ENCODE data around the gene SH3BP4. TPM values are rescaled to one million over a fixed set of nuclear protein-coding genes. Genes with fewer than 3 reads are reported as not detected.

SH3BP4 gene, protein sequence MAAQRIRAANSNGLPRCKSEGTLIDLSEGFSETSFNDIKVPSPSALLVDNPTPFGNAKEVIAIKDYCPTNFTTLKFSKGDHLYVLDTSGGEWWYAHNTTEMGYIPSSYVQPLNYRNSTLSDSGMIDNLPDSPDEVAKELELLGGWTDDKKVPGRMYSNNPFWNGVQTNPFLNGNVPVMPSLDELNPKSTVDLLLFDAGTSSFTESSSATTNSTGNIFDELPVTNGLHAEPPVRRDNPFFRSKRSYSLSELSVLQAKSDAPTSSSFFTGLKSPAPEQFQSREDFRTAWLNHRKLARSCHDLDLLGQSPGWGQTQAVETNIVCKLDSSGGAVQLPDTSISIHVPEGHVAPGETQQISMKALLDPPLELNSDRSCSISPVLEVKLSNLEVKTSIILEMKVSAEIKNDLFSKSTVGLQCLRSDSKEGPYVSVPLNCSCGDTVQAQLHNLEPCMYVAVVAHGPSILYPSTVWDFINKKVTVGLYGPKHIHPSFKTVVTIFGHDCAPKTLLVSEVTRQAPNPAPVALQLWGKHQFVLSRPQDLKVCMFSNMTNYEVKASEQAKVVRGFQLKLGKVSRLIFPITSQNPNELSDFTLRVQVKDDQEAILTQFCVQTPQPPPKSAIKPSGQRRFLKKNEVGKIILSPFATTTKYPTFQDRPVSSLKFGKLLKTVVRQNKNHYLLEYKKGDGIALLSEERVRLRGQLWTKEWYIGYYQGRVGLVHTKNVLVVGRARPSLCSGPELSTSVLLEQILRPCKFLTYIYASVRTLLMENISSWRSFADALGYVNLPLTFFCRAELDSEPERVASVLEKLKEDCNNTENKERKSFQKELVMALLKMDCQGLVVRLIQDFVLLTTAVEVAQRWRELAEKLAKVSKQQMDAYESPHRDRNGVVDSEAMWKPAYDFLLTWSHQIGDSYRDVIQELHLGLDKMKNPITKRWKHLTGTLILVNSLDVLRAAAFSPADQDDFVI
- 17.3 and 20.2 TPM in 2 replicates for total RNA-seq (2014; rRNA removed; shearing (Covaris generic))
- polyA plus RNA-seq (2015; cell fraction: cytosol; rRNA removed): 21.0 and 23.6 TPM in 2 replicates
- polyA plus RNA-seq (2015; cell fraction: nucleus; rRNA removed): 16.2 and 16.5 TPM in 2 replicates

DNA sequence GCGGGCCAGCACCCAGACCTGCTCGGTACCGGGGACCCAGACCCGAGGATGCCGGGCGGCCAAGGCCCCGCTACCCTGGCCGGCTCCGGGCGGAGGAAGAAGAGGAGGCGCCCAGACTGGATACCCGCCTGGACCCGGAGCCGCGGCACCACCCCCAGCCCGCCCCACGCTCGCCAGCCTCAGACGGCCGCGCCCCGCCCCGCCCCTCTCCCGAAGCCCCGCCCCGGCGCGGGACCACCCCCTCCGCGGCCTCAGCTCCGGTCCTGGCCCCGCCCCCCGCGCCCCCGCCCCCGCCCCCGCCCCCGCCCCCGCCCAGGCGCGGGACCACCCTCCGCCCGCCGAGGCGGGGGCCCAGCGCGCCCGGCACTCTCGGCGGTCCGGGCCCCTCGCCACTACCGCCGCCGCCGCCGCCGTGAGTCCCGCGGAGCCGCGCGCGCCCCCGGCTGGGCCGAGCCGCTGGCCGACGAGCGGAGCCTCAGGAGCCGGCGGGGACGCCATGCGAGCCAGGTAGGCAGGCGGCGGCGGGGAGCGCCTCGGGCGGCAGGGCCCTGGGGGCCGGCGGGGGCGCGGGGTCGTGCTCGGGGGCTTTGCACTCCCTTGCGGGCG is at the start of gene SH3BP4:
TSS of gene SH3BP4 (plus strand) at position 354 of the 606 bp plus-strand sequence. CDS start 82,986 bp downstream, outside the sequence.
- DNase-seq (ENCODE audit: low read depth): peak; percentile 32

DNA sequence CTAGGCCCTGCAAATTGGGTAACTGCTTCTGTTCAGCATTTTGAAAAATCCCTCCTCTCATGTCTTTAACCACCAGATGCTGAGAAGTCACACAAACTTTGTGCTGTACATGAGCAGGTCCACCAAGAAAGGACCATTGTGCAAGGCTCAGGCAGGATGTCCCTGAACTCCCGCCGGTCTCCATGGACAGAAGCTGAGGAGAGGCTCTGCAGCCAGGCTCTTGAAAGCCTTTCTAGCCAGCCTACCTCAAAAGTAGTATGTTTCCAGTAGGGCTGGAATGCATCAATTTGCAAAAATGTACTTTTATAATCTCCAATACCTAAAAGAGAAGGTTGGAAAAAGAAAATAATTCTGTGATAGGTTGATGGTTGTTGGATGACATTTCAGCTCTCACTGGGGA is 47.0 kb upstream of the SH3BP4 start:
- DNase-seq (ENCODE audit: low read depth): no peak

DNA sequence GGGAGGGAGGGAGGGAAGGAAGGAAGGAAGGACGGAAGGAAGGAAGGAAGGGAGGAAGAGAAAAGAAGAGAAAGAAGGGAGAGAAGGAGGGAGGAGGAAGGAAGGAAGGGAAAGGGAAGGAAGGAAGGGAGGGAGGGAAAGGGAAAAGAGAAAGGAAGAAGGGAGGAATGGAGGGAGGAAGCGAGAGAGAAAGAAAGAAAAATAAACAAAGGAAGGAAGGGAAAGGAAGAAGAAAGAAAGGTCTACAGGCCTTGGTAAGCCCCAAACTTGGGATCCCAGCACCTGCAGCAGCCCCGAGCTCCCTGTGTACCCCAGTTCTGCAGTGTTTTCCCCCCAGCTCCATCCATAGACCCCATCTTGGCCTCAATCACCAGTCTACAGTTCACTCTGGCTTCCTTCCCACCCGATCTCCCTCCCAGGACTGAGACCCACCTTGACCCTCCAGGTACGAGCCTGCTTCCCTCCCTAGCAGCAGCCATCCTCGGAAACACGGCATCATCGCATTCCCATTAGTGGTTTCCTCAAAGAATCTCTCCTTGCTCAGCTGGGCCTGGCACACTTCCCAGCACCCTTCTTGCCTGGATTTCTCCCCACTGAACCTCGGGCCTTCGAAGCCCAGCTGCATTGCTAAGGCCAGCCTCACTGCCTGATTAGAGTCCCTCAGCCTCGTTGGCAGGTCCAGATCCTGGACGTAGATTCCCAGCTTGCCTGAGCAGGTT is 46.1 kb upstream of the SH3BP4 start:
- DNase-seq (ENCODE audit: low read depth): no peak

DNA sequence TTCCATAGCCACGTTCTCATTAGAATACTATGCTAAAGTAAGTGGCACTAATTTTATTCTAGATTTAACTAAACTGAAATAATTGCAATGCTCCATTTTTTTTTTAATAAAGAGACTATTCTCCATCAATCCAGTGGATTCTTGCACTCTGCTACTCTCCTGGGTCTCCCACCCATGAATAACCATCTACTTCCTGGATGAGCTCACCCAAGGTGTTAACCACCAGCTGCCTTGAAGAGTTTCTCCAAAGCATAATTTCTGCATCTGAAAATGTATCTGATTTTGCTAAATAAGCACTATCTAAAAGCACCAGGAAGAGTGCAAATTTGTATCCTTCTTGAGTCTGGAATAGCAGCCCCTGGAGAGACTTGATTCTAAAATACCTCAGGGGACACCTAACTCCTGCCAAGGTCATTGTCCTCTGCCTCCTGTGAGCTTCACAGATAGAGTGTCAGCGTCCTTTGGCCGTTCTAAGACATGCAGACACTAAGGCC is 41.6 kb upstream of the SH3BP4 start:
- no peak for DNase-seq (ENCODE audit: low read depth)

DNA sequence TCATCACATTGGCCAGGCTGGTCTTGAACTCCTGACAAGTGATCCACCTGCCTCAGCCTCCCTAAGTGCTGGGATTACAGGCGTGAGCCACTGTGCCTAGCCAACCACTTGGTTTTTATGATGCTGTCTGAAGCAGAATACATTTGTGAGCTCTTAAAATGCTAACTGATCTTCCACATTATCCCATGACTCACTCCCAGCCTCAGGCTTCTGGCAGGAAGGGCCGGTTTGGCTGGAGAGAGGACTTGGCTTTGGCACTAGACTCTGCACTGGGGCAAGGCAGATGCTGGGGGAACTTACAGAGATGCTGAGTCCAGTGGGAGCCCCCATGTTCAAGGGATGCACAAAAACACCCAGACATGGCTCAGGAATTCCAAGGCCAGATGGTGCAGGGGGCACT is 40.5 kb upstream of the SH3BP4 start:
- DNase-seq (ENCODE audit: low read depth): peak; percentile 51

DNA sequence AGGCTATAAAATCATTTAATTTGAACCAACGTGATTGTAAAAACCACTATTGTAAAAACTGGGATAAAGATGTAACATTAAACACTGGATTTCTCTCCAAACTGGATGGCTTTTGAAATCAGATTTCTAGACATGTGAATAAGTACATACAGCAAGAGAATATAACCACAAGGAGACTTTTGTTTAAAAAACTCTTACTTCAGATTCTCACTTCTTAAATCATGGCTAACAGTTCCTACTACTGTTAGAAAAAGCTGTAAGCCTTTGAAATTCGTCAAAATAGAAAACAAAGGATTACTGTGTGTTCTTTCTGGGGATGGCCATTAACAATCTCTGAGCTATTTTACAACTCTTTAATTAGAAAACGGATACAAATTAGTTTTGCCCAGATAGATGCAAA is 39.4 kb upstream of the SH3BP4 start:
- no peak for DNase-seq (ENCODE audit: low read depth)

DNA sequence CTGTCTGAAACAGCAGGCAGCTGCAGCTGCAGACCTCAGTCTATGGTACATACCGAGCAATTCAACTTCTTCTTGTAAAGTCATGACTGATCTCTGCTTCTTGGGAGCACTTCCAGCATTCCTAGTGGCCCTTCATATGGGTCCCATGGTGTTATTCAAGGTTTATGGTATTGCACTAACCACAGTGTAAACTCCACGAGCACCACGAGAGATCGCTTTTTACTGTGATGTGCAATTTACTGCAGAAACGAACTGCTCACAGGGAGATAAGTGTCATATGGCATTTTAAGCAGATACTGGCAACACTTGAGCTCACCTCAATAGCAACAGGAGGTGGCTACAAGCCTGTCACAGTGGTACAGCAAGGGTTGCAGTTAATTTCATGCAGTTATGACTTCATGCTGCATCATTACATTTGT is 38.6 kb upstream of the SH3BP4 start:
- no peak for DNase-seq (ENCODE audit: low read depth)

DNA sequence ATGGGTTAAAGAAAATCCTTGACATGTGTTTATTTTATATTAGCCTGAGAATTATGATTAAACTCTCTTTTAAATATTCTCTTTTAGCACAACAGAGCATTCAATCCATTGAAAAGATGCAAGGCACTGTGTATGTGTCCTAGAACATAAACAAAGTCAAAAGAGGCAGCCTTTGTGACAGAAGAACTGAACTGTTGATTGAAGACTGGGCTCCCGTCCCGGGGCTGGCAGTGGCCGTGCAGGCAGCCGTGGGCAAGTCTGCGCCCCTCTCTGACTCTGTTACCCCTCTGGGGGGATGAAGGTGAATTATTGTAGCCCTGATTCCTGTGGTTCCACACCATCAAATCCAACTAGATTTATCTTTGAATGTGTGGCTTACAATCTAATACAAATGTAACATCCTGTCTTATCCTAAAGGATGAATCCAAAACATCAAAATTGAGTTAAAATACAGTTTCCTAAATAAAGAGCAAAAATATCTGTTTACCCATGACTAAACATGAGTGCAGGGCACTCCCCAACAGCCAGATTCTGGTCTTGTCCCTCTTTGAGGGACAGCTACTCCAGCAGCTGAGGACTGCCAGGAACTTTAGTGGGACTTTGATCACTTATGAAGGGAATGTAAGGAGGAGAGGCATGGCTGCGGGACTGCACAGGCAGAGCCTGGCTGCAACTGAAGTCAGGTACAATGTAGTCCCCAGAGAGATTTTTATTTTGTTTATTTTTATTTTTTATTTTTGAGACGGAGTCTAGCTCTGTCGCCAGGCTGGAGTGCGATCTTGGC is 37.3 kb upstream of the SH3BP4 start:
- no peak for DNase-seq (ENCODE audit: low read depth)

DNA sequence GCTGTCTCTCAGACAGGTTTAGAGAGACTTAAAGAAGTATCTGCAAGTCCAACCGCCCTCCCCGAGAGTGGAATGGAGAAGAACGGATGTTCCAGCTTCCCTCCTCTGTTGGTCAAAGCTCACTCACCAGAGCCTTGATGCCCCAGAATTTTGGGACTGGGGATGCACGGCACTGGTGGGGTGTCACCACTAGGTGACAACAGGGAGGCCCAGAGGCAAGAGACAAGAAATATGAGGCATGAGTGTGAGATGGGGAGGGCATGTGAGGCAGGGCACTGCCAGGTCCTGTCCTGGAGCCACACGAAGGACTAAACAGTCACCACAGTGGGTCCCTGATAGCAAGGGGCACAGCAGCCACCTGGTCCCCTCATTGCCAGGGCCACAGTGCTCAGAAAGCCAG is 35.1 kb upstream of the SH3BP4 start:
- DNase-seq (ENCODE audit: low read depth): no peak

DNA sequence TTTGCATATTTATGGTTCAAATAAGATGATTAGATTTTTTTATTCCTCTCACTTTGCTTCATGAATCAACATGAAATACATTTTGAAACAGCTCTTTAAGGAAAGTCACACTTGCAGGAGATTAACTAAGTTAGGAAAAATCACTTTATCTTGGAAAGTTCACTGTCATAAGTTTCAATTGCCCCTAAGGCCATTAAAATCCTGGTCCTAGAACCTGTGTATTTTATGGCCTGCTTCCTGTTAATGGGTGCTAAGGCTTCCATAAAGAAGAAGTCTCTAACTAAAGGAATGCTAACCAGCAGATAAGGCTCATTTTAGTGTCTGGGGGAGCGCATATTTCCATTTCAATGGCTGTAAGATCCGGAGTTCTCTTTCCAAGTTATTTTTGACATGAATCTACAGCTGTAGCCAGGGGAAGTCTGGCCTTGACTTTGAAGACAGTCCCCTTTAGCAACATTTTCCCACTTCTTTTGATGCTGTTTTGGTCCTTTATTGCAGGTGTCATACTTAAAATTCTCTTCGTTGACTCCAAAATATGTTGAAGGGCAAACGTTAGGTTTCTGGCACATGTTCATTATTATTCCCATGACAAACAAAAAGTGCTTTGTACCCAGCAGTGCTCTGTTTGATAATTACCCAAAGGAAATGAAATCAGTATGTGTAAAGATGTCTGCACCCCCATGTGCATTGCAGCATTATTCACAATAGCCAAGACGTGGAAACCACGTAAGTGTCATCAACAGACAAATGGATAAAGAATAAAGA is 34.4 kb upstream of the SH3BP4 start:
- DNase-seq (ENCODE audit: low read depth): no peak

DNA sequence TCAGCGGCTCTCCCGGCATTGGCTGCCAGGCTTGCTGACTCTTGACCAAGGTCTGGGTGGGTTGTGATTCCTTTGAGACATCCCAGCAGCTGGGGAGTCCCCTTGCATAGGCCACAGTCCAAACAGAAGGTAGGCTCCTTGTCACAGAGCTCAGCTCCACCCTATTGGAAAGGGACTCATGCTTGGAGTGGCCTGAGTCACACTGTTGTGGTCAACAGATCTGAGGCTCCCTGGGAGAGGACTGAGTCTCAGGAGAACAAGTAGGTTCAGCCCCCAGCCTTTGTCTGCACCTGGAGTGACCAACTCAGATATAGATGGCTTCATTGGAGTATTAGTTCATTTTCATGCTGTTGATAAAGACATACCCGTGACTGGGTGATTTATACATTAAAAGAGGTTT is 32.1 kb upstream of the SH3BP4 start:
- peak; percentile 43 for DNase-seq (ENCODE audit: low read depth)

DNA sequence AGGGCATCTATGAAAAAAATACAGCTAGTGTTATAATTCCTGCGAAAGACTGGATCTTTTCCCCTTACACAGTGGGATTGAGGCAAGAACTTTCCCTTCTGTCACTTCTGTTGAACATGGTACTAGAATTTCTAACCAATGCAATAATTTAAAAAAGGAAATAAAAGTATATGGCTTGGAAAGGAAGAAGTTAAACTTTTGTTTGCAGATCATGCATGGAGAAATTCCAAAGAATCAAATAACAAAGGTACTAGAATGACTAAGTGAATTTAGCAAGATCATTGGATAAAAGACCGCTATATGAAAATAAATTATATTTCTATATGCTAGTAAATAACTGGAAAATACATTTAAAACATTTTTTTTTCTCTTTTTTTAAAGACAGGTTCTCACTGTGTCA is 31.0 kb upstream of the SH3BP4 start:
- no peak for DNase-seq (ENCODE audit: low read depth)

DNA sequence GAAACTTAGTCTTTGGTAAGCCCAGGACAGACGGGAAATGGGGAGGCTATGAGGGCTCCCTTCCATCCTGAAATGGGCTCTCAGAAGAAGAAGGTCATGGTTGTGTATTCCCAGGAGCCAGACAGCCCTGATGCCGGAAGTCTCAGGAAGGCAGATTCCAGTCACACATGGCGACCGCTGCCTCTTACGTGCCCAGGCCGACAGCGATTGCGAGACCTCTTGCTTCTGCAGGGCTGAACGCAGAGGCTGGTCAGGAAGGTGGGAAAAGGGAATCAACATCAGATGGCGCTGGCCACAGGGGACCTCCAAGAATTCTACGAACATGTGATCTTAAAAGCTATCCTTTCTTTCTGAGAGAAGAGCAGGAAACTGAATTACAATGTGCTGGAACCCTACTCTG is 22.8 kb upstream of the SH3BP4 start:
- DNase-seq (ENCODE audit: low read depth): no peak

DNA sequence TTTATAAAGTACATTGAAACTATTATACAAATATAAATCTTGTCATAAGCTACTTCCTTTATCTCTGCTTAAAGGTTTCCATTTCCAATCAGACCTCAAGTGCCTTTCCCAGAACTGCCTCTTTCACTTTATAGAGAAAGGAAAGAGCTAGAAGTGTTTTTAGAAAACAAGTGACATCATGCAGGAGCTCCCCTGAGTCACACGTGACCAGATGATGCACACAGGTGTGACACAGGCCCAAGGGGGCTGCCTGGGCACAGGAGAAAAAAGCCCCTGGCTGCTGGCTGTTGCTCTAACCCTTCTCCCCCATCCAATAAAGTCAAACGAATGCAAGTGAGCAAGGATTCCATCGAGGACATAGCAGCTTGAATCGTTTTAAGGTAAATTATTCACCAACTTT is 21.4 kb upstream of the SH3BP4 start:
- no peak for DNase-seq (ENCODE audit: low read depth)

DNA sequence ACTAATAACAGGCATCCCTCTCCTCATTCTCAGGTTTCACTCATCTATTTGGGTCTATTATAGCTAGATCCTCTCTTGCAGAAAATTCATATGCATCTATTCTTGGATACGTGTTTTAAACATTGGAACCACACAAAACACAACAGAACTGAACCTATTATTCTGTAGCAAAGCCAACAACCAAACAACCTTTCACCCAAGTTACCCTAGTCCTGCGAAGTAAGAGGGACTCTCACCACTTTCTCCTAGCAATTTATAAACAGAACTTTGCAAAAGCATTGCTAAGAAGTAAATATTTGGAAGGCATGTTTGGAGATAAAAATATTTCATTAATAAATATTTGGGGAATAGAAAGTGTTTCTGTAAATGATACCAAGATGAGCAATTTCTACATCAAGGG is 20.4 kb upstream of the SH3BP4 start:
- DNase-seq (ENCODE audit: low read depth): no peak

DNA sequence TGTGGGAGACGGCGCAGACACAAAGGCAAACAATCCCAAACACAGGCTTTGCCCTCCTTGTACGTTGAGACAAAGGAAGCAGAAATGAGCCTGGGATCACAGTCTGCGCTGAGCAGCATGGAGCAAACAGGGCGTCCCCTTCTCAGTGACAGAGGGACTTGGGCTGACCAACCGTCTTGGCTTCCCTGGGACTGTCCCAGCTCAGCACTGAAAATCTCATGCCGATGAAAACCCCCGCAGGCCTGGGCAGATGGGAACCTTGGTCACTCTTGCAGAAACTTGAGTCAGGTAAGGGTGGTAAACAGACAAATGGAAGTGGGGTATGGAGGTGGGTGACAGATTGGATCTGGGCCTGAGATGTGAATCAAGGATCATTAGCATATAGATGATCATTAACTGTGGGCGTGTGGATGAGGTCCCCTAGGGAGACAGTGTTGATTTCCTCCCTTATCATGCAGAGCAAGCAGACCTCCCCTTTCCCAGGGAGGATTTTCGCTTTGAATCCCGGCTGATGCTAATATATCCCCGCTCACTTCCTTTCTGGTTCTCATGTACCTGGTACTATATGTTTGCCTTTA is 19.1 kb upstream of the SH3BP4 start:
- DNase-seq (ENCODE audit: low read depth): no peak

DNA sequence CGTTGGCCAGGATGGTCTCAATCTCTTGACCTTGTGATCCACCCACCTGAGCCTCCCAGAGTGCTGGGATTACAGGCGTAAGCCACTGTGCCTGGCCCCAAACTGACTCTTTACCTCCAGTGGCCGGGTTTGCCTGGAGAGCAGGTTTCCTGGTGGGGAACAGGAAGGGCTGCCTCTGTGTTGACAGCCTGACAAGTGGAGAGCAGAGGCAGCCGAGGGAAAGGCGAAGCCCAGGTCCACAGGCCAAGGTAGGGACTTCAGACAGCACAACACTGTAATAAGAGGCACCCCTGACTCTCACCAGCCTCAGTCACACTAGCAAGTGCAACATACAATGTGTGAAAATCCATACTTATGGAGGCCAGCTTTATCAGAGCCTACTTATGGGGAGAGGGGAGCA is 16.5 kb upstream of the SH3BP4 start:
- no peak for DNase-seq (ENCODE audit: low read depth)

DNA sequence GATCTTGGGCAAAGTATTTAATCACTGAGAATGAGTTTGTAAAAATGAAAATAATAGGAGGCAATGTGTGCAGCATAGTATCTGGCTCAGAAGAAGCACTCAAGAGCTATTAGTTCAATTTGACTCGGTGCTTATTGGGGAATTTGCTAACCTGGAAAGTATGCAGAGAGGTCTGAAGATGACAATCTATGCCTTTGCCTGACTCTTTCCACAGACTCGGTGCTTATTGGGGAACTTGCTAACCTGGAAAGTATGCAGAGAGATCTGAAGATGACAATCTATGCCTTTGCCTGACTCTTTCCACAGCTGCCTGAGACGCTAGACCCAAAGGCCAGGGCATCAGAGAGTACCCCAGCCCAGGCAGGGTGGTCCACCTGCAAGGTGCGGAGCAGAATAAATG is 12.2 kb upstream of the SH3BP4 start:
- no peak for DNase-seq (ENCODE audit: low read depth)

DNA sequence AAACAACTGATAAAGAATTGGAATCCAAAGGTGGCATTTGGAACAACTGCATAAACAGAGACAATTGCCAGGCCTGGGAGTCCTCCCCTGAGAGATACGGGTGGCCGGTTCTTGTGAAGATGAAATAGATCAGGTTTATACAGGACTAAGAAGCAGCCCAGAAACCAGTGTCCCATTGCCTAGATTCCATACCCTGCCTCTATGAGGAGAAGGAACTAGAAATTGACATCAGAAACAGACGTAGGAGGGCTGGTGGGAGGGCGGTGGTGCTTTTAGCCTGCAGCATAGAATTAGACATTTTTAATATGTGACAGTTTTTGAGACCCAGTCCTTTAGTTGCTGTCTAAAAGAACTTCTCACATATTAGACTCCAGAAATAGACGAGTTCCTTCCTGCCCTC is 11.8 kb upstream of the SH3BP4 start:
- no peak for DNase-seq (ENCODE audit: low read depth)
